HG02763 (cell line): ENCODE results near the gene DIP2C.

ENCODE experiments used
- ATAC-seq: cut with Tn5 transposase; IDR thresholded peaks from one replicate; pipeline ENCODE4 v1.9.1; 2021; ENCODE audit warnings: mild to moderate bottlenecking, moderate library complexity; ENCODE audit not compliant: unreplicated experiment

The DIP2C gene

GRCh38 chr10:560314-560992 is 129.0 kb downstream of the DIP2C start:
- no peak for ATAC-seq

DNA sequence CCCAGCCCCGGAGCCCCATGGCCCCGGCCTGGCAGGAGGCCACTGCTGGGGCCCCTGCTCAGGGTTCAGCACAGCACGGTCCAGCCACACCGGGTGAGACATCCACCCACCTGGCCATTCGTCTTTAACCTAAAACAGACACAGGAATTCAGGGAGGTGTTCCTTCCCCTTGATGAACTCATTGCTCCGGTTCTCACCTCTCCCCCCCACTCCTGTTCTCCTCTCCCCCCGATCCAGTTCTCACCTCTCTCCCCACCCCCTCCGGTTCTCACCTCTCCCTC is 129.8 kb downstream of the DIP2C start:
- no peak for ATAC-seq

- ATAC-seq, result no peak
These were observed 130.3 kb downstream of the DIP2C start for GRCh38 chr10:558891-559766.

DNA sequence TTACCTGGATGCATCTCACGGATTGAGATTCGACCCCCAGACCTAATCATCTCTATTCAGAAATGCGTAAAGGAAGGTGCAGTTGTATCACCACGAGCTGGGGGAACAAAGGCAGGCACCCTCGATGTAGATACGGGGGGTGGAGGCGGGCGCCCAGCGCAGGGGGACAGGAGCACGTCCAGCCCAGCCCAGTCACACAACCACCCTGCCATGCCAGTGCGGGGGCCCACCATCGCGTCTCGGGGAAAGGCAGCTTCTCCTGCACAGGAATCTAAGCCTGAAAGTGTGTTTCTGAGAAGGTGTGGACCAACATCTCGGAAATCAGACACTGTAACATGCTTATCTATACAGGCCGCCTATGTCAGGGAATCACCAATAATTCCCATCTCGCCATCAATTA is 131.1 kb downstream of the DIP2C start:
- ATAC-seq, result no peak

GRCh38 chr10:557792-558328 is 131.6 kb downstream of the DIP2C start:
- no peak for ATAC-seq

- no peak for ATAC-seq
These were observed 132.4 kb downstream of the DIP2C start for GRCh38 chr10:556971-557637.

DNA sequence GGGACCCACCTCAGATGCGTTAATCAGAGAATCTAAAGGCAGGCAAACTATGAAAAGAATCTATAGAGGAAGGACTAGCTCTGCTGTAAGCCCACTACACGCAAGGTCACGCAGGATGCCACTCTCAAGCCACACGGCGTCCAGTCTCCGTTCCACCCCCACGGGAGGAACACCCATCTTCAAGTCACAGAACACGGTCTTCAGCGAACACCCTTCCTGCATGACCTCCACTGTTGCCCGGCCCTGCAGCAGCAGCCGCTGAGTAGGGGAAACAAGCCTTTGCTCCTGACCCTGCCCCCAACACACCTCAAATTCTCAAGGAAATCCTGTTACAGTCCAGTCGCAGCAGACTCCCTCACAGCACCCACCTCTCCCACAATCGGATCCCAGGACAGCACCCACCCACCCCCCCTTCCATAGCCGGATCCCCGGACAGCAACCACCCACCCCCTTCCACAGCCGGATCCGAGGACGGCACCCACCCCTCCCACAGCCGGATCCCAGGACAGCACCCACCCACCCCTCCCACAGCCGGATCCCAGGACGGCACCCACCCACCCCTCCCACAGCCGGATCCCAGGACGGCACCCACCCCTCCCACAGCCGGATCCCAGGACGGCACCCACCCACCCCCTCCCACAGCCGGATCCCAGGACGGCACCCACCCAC is 133.7 kb downstream of the DIP2C start:
- ATAC-seq, result no peak

DNA sequence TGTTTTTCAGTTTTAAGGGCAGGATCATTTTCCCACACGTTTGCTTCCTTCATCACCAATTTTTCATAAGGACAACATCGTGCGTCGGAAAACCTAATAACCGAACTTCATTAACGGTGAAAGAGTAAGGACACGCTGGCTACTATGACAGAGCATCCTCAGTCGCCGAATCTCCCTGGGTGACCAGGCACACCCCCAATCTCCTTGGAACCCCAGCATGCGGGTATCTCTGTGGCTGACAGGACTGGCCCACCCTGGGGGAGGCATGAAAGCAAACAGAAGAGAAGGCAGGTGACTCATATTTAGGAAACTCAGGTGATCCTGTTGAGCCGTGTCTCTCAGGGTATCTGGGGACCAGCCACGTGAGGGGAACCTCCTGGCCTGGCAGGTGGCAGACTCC is 134.2 kb downstream of the DIP2C start:
- ATAC-seq, result no peak

- no peak for ATAC-seq
These were observed 135.2 kb downstream of the DIP2C start for GRCh38 chr10:554182-554848.

DNA sequence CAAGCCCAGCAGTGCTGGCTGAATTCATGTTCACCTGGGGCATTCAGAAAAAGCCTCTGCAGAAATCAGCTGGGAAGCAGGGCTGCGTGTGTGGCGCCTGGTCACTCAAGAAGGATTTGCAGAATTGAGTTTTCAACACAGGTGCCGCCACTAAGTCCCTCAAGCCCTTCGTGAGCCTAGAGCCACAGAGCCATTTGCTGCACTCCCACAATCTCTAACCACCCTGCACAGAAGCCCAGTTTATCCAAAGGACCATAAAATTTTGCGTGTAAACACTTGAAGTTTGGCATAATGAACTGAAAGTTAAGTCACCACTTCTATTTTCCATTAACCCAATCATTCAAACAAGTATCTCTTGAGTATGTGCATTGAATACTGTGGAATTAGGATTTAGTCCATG is 136.2 kb downstream of the DIP2C start:
- no peak for ATAC-seq

DNA sequence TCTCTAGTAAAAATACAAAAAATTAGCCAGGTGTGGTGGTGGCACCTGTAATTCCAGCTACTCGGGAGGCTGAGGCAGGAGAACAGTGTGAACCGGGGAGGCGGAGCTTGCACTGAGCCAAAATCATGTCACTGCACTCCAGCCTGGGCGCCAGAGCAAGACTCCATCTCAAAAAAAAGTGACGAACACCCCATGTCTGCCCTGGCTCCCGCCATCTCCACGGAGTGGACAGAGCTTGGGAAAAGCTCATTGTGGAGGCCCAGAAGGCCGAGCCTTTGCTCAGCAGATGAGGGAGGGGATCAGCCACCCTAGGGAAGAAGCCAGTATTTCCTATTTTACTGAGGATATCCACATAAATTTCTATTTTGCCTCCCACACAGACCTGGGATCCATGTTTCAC is 136.8 kb downstream of the DIP2C start:
- no peak for ATAC-seq

- ATAC-seq, result no peak
These were observed 137.9 kb downstream of the DIP2C start for GRCh38 chr10:551373-552252.

DNA sequence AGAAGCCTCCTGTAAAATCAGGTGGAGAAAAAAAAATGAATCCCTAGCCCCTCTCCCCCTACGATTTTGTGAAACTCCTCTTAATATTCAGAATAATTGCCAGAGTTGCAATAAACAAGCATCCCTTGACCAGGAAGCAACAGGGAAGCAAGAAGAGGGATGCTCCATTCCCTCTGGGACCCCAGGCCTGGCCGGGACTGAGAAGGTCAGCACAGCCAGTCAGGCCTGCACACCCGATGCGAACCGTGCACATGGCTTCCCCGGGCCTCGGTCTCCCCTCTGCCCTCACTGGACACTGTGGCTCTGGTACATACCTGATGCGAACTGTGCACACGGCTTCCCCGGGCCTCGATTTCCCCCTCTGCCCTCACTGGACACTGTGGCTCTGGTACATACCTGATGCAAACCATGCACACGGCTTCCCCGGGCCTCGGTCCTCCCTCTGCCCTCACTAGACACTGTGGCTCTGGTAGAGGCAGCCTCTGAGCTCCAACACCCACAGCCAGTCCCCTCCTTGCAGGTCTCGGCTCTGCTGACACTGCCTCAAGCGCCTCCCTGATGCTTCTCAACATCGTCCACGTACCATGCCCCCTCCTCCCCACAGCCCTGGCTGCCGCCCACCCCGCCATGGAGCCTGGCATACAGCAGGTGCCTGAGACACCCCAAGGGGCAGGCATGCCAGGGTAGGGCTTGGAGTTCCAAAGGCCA is 138.6 kb downstream of the DIP2C start:
- ATAC-seq, result no peak

- no peak for ATAC-seq
These were observed 140.1 kb downstream of the DIP2C start for GRCh38 chr10:549391-549790.

DNA sequence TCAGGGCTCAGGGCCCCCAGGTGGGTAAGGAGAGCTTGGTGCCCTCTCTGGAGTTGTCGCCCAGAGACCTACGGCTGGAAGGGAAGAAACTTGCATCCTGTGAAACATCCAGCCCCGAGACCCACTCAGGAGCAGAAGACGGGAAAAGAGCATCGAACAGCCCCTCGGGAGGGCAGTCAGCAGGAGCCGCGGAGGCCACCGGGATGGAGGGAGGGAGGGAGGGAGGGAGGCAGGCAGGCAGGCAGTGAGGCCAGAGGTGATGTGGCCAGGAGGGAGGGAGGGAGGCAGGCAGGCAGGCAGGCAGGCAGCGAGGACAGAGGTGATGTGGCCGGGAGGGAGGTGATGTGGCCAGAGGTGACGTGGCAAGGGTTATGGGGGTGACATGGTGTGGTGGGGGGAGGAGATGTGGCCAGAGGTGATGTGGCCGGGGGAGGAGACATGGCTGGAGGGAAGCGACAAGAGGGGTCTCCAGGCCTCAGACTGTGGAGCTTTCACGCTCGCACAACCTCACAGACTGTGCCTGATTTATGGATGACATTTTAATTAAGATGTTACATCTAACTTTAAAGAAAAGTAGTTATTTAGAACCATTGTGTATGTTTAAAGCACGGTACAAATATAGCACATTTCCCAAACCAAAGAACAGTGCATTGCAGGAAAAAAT is 141.1 kb downstream of the DIP2C start:
- no peak for ATAC-seq

GRCh38 chr10:547591-548081 is 141.8 kb downstream of the DIP2C start:
- ATAC-seq, result no peak

GRCh38 chr10:546971-547590 is 142.4 kb downstream of the DIP2C start:
- ATAC-seq, result no peak

GRCh38 chr10:546451-546850 is 143.0 kb downstream of the DIP2C start:
- ATAC-seq, result no peak
